ENCODE measurements around the gene RPS6KL1.

Gene RPS6KL1, protein sequence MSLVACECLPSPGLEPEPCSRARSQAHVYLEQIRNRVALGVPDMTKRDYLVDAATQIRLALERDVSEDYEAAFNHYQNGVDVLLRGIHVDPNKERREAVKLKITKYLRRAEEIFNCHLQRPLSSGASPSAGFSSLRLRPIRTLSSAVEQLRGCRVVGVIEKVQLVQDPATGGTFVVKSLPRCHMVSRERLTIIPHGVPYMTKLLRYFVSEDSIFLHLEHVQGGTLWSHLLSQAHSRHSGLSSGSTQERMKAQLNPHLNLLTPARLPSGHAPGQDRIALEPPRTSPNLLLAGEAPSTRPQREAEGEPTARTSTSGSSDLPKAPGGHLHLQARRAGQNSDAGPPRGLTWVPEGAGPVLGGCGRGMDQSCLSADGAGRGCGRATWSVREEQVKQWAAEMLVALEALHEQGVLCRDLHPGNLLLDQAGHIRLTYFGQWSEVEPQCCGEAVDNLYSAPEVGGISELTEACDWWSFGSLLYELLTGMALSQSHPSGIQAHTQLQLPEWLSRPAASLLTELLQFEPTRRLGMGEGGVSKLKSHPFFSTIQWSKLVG

DNA sequence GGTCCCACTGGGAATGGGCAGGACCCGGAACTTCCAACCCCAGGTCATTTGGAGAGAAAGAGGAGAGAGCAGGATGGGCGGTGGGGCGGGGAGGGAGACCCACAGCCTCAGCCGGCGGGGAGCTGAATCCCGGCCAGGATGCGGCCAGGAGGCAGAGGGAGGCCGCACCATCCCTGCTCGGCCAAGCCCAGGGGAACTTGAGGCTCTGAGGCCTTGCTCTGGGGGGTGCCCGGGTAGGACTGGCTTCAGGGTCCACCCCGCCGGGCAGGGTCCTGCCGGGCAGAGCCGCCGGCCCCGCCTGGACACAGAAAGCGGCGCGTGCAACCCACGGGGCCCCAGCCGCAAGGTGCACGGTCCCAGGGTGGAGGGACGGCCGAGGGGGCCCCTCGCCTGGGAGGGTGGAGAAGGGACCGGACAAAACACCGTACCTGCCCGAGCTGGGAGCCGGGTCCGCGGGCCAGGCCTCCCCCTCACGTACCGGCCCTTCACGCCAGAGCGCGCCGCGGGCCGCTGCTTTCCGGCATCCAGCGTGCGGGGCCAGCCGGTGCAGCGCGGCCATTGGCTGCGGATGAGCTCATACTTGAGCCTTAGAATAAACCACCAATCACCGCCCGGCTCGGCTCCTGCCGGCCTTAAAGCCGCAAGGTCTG is at the start of gene RPS6KL1:
RPS6KL1 (minus strand) TSS at position 509 of the 650 bp plus-strand sequence. CDS start 1,719 bp downstream, outside the sequence.
- no peak for DNase-seq

DNA sequence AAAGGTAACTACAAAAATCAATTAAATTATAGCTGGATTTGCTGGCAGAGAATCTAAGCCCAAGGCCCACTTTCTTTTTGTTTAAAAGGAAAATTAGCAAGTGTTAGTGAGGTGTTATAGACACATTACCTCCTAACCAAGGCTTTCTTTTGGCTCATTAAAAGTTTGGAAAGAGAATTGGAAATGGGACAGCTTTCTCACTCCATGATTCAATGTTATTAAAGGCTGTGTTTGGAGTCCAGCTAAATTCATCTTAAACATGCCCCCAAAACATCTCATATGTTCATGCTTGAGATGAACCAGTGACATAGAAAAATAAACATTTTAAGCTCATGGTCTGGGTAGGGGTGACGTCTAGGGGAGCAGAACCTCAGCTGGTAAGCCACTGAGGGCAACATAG is 45.8 kb upstream of the RPS6KL1 start:
- no peak for DNase-seq

DNA sequence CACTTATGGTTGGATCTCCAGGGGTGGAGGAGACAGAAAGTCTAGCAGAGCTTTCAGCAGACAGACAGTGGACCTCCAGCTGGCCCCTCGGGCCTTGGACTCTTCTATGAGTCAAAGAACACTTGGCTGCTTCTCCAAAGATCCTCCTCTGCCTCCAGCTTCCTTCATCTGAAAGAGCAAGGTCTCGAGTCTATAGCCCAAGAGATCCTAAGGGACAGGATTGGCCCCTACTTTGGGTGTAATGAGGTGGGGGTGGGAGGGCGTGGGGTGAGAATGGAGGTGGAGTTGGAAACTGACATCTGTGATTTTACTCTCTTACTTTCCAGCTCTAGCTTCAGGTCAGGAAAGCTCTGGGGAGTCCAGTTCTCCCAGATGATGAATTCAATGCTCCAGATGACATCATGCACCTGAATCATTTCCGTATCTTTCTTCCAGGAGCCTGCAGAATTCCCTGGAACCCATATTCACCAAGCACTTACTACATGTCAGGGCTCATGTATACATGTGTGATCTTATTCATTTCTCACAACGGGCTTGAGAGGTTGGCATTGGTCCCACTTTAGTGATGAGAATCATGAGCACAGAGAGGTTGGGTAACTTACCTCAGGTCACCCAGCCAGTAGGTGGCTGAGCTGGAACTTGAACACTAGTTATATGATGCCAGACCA is 42.6 kb upstream of the RPS6KL1 start:
- no peak for DNase-seq

DNA sequence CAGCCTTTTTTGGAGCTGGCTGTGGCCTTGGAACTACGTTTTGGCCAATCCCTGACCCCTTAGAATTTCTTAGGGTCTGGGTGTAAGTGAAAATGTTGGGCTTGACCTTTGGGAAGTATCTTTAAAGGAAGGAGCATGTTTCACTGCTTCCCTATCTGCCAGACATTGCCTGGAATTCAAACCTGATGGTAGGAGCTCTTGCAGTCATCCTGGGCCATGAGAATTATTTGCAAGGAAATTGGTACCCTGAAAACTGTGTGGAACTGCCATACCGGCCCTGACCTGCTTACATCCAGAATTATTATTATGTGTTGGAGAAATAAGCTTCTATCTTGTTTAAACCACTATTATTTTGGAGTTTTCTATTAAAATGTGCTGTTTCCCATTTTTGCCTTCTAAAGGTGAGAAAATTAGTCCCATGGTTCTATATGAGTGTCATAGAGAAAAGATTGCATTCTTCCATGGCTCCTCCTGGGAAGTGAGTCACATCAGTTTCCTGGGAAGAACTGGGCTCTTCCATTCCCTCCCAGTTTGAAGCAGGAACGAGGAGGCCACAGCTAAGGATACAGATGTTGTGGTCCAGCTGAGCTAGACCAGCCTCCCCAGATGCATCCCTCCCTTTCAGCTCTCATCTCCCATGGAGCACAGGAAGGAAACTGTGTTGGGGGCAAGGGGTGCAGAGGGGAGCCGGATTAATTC is 41.9 kb upstream of the RPS6KL1 start:
- DNase-seq, result no peak

DNA sequence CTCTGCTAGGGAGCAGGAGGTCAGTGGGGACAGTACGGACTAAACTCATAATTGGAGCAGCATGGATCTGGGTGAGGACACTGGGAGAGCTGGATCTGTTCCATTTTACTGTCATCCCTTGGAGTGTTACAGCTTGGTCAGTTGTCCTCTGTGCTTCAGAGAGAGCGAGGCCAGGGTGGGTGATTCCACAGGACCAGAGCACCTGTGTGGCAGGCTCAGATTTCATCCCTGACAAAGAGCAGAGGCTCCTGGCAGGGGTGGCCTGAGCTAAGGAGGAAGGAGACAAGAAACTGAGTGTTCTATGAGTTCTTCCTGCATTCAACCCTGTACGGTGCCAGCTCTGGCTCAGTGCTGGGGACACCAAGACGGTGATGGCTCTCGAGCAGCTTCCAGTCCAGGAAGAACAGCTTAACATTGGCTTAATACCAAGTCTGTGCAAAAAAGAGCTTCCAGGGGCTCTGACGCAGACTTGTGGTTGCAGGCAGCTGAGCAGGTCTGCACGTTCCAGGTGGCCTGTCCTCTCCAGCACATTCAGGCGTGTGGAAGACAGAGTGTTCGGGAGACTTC is 40.7 kb upstream of the RPS6KL1 start:
- no peak for DNase-seq

DNA sequence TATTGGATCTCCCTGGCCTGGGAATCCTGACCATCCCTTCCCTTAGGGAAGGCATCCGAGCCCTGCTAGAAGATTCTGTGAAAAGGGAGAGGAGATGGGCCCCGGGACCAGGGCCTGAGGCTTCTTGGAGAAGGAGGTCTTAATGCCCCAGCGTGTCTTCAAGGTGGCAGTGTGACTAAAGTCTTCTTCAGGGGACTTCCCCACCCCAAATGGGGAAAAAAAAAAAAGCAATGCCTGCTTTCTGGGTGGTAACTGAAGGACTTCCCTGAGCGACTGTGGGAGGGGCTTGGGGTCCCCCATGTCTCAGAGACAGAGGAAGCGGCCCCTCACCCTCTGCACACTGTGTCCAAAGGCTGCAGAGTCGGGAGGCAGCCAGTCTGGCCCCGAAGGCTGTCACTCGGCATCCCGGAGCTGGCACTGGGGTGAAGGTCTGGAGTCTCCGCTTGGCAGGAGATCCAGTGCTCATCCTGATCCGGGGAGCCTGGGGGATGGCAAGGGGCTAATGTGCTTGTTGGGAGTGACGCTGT is 40.2 kb upstream of the RPS6KL1 start:
- DNase-seq, result no peak

DNA sequence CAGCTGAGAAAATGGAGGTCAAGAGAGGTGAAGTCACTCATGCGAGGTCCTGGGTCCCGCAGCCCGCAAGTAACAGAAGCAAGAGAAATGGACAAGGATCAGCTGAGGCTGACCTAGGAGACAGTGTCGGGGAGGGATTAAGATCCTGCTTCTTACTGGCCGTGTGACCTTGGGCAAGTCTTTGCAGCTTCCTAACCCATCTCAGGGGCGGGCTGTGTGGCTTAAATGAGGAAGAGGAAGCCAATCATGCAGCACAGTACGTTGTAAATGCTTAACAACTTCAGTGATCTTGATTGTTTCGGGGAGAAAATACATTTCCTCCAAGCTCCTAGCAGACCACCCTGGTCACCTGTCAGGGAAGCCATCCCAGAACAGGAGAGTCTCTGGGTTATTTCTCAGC is 39.4 kb upstream of the RPS6KL1 start:
- no peak for DNase-seq

DNA sequence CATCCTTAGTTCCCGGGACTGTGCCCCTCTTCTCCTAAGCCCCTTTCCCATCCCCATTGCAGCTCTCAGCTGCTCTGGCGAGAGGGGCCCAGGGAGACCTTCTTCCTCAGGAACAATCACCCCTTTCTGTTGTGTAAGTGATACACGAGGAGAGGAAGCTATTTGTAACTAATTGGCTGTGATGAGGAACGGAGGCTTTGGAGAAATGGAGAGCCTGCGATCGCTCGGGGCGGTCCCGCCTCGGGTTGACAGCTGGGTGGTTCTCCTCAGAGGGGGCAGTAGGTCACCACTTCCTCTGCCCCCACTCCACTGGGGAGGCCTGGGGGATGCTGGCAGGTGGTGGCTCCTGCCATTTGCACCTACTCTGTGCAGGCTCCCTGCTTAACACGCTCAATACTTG is 39.0 kb upstream of the RPS6KL1 start:
- no peak for DNase-seq

DNA sequence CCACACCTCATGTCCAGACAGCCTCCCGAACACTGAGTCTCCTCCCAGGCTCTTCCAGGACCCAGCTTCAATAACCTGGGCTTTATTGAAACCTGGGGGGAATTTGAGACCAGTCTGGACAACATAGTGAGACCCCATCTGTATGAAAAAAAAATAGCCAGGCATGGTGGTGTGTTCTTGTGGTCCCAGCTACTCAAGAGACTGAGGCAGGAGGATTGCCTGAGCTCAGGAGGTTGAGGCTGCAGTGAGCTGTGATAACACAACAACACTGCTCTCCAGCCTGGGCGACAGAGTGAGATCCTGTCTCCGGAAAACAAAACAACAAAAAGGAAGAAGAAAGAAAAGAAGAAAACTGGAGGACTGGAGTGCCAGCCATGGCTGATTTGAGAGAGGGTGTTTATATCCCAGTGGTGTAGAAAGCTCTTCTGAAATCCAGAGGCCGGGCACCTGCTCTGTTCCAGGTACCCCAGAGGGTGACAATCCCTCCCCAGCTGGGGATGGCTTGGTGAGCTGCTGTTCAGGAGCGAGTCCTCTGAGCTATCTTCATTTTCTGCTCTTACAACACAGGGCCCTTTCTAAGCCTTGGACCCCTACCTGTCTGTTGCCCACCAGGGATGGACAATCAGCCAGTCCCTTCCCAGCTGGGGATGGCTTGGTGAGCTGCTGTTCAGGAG is 38.3 kb upstream of the RPS6KL1 start:
- no peak for DNase-seq

DNA sequence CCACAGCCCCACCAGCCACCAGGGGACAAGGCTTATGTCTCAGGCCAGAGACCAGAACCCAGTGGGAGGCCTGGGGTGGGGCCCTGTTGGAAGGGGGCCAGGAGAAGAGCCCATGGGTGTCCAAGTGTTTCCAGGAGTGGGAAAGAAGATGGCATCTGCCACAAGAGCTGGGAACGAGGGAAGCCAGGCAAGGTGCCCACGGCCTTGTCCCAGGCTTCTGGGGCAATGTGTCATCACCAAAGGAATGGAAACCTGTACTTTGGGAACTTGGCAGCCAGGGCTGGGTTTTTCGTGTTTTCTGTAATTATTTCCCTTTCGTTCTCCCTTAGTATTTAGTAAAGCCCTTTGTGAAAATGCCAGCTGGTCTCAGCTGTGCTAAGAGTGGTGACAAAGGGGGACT is 37.7 kb upstream of the RPS6KL1 start:
- DNase-seq, result no peak

DNA sequence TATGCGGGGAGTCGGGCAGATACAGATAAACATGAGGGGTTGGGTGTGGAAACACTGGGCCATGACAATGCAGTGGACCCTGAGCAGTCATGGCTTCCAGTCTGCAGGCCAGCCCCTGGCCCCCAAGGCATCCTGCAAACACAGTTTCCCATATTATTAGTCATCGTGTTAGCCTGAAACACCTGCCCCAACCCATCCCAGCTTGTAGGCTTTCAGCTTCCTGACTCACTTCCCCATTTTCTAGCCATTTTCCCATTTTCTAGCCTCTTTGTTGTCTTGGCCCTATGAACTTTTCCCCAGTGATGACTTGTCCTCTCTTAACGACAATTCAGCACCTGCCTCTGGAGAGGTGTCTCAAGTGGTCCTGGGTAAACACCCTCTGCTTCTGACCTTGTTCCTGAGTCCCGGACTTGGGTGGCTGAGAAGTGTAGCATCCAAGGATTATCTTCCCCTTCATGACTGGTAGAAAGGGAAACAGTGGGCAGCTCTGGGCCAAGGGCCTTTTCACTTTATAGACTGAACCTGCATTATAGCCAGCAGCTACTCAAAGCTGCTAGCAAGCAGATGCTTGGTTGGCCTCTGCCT is 36.6 kb upstream of the RPS6KL1 start:
- no peak for DNase-seq

DNA sequence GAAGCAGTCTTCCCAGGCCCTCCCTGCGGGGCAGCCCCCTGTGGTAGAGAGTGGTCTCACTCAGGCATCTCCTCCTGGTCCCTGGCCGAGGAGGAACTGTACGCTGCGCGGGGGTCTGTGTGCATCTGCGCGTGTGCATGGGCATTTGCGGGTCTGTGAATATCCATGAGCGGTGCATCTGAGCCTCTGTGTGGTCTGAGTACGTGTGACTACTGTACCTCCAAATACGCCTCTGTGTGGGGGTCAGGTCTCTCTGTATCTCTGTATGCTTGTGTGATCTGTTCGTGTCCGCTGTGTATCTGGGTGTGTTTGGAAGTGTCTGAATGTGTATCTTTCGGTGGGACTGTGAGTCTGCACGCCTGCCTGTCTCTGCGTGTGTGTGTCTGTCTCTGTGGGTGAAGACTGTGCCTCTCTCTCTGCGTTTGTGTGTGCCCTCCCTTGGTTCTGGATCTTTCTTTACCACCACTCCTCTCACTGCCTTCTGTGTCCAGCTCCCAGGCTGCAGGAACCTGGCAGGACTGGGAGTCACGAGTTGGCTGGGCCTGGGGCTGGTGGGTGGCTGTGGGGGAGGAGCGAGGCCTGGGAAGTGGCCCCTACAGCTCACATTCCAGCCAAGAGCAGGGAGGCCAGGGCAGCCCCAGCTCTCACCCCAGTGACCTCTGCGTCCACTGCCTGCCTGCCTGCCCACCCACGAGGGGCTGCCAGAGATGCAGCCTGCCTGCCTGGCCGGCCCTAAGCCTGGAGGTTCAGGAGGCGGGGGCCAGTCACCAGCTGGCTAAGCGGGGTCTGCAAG is 33.4 kb upstream of the RPS6KL1 start:
- DNase-seq, result no peak

DNA sequence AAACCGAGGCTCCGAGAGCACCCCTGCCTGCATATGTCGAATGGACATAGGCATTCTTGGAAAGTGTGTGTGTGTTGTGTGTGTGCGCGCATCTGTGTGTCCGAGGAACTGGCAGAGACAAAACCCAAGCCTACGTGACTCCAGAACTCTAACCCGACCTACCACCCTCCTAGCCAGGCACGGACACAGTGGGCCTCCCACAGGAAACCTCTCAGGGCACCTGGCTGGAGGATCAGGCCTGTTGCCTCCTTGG is 32.9 kb upstream of the RPS6KL1 start:
- no peak for DNase-seq

DNA sequence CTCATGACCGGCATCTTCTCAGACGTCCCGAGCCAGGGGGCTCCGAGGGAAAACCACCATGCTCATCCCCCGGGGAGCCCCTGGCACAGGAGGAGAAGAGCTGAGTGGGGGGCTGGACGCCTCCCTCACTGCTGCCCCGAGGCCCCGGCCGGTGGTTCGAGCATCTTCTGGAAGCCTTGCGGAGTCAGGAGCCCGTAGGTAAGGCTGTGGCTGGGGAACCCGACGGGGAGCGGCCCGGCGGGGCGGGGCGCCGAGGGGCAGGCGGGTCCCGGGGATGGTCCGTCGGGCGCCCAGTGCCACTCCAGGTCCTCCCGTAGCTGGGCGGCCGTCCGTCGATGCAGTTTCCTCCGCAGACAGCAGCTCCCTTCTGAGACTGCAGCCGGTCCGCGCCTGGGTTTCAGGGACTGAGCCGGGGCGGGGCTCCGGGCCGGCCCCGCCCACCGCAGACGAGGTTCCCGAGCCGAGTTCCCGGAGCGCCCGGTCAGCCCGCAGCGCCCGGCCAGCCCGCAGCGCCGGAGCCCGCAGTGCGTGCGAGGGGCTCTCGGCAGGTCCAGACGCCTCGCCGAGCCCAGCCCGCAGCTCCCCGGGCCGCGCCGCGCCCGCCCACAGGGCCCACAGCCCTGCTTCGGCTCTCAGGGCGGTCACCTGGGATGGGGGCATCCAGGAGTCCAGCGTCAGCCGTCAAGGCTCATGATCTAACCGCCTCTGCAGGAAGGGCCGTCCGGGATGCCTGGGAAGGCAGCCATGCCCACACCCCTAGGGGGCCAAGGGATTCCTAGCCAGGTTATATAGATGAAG is 32.4 kb upstream of the RPS6KL1 start, which contains the start of gene PGF:
PGF (minus strand) TSS at position 369 of the 798 bp plus-strand sequence; CDS start at position 14, 355 bp downstream.
- DNase-seq, result no peak

DNA sequence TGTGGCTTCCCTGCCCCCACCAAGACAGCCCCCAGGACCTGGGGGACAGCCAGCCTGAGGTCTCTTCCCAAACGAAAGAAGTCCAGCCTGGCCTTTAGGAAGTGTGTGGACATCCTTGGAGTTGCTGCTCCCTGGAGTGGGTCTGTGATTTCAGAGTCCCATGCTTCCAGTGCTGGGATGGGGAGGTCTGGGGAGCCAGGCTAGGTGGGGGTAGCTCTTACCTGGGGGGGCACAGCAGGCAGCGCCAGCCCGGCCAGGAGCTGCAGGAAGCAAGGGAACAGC is 31.8 kb upstream of the RPS6KL1 start:
- DNase-seq, result no peak

DNA sequence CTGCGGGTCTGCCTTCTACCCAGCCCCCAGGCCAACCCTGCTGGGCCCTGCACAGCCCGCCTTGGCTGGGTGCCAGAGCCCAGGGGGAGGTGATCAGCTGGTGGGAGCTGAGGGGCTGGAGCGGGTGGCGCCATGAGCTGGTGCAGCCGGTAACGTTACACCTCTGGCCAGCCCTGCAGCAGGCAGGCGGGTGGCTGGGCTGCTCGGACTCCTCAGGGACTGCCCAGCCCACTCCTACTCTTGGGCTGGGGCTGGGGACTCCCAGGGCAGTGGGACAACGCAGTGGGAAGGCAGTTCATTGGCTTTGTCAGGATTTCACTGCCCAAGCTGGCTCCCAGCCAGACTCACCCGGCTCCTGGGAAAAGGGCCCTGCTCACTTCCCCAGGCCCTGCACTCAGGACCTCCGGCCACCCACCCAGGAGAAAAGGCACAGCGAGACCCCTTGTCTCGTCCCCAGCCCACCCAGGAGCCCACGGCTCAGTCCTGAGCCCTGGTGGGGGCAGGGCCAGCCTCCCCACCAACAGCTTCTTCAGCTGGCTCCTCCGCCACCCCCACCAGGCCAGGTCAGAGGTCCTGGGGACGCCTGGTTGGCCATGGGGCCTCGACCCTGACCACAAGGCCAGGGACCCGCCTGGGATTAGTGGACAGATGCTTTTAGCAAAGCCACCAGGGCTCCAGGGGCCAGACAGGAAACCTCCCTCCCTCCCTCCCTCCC is 31.3 kb upstream of the RPS6KL1 start:
- DNase-seq, result no peak

DNA sequence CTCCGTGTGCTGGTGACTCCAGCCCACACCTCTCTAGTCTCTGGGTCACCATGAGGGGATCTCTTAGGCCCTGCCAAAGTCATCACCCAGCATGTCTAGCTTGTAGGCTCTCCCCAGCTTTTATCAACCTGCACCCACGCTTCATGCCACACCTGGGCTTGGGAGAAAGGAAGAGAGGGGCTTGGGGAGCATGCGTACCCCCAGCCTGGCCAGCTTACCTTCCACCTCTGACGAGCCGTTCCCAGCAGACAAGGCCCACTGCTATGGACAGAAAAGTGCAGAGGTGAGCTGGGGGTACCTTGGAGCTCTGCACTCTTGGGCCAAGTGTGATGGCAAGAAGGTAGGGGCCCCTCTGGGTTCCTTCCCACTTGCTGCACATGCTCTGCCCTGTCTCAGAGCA is 30.6 kb upstream of the RPS6KL1 start:
- no peak for DNase-seq

DNA sequence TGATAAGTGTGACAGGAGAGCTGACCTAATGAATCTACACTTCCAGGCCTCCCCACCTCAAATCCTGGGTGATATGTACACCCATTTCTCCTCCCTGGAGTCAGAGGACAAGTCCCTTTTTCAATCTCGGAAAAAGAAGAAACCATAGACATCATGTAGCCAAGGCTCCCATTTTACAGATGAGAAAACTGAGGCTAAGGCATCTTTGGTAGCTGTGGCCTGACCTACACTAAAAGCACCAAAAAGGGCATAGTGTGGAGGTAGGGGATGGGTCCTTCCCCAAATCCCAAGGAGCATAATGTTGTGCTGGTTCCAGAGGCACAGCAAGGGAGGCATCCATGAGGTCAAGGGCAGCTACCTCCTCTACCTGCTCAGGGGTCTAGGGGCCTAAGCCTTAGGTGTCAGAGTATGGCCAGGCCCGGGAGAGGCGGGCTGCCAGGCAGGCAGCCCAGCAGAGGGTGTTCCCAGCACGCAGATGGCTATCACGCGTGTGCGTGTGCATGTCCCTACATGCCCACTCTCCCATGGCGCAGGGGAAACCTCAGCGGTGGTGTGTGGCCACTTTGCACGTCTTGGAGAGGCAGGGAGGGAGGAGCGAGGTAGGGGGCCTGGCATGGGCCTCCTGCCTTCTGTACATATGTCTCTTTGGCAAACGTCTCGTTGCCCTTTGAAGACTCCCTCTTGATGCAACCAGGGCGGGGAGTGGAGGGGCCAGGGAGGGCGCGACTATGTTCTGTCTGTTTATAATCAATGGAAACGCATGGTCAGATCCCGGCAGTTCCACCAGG is 29.8 kb upstream of the RPS6KL1 start:
- no peak for DNase-seq

Measured in GOT3 (cell line).